ENCODE results near the gene TENT5A. TPM values are rescaled to one million over a fixed set of nuclear protein-coding genes. Genes with fewer than 3 reads are reported as not detected.
"Not testable (repeated sequence)": the region's sequence is repeated elsewhere in the genome, so short reads cannot be mapped to it uniquely, and the experiment has no call there.

TENT5A gene
- total RNA-seq, 1 experiment from 2014 or later = 0.03 TPM

DNA sequence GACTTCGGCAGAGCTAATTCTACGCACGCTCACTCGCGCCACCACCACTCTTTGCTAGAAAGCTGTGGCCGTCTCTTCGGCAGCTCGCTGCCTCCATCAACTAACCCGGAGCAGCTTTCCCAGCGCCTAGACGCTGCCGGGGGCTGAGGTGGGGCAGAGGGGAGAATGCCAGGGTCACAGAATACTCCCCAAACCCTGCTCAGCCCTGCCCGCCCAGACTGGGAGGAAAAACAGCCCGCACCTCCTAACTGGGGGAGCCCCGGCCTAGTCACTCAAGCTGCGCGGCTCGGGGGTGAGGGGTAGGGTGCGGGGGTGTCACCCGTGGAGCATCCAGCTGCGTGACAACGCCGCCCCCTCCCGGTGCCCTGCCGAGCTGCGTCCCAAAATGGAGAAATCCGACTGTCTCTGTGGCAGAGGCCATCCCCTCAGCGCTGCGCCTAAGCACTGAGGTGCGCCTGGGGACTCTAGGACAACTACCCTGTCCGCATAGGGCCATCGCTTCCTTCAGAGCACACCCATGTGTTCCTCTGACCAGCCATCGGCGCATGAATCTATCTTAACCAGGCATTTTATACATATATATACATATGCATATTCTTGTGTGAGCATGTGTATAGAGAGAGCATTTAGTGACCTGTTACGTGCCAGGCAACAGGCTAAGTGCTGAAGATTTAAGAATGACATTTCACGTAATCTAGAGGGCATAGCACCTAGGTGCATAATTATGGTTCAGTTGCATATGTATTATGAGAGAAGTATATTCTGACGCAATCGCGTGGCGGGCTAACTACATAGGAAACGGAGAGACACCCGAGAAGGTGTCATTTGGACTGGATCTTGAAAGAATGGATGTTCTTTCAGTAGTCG is 1.5 kb upstream of the TENT5A start:
- no peak for DNase-seq (ENCODE audit: low spot score)
- in situ Hi-C loops (cut with HindIII; ENCODE audit: low sequenced_read_pairs) = no loop called here

- peak; percentile 76 for DNase-seq (ENCODE audit: low spot score)
- in situ Hi-C loops (cut with HindIII; ENCODE audit: low sequenced_read_pairs) = no loop called here
Measured at GRCh38 chr6:81752921-81753710, 635 bp upstream of the TENT5A start.

DNA sequence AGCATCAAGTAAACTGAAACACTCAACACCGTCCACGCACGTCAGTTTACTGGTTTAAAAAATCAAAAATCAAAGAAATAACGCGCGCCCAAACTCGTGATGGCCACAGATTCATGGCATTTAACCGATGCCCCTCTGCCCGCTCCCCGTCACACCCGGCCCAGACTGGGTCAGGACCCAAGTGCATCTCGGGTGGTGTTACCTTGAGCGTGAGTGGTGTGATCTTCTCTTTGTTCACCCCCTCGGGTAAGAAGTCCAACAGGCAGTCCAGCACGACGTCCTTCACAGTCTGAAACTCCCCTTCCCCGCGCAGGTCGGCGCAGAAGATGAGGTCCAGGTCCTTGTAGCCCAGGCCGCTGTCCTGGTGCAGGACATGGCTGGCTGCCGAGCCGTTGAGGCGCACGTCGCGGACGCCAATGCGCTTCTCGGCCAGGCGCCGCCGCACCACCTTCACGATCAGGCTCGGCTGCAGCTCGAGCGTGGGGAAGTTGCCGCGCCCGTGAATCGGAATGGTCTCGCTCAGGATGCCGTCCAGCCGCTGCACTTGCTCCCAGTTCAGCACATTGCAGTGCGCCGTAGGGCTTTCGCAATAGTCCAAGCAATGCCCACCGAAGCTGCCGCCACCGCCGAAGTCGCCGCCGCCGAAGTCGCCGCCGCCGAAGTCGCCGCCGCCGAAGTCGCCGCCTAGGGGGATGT is 945 bp downstream of the TENT5A start:
- in situ Hi-C loops (cut with HindIII; ENCODE audit: low sequenced_read_pairs) = no loop called here
- peak; percentile 66 for DNase-seq (ENCODE audit: low spot score)

- in situ Hi-C loops (cut with HindIII; ENCODE audit: low sequenced_read_pairs) = no loop called here
- peak; percentile 65 for DNase-seq (ENCODE audit: low spot score)
Measured at GRCh38 chr6:81750681-81751387, 1.6 kb downstream of the TENT5A start.

DNA sequence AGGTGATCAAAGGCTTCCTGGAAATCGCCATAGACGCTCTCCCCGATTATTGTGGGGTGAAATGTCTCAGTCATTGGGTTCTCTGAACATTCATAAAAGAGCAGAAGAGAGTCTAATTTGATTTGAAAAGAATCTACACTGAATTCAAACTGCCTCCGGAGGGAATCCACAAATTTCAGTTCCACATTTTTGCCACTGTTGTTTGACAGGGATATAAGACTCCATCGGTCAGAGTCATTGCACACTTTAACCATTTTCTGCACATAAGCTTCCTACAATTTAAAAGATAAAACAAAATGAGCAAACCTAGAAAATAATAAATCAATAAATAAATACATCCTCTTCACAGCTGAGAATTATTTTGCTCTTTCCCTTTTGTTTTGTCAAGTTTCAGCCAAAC is 2.3 kb downstream of the TENT5A start:
- peak; percentile 54 for DNase-seq (ENCODE audit: low spot score)
- in situ Hi-C loops (cut with HindIII; ENCODE audit: low sequenced_read_pairs) = no loop called here

DNA sequence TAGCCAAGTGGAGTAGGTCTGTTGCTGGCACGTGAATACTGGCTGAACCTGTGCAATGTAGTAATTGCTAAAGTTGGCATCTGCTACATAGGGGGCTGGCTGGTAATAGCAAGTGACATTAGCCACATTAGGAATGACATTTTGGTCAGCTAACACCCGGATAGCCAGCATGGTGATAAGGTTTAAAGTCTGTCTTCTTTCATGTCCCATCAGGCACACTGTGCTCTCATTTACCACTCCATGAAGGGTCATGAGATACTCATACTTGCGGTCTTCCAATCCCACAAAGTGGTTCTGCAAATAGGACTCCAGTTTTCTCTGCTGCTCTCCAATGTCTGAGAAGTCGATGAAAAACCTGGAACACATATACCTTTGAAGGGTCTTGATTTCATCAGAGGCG is 2.8 kb downstream of the TENT5A start:
- DNase-seq (ENCODE audit: low spot score) = peak; percentile 67
- in situ Hi-C loops (cut with HindIII; ENCODE audit: low sequenced_read_pairs) = no loop called here

- peak; percentile 53 for DNase-seq (ENCODE audit: low spot score)
- in situ Hi-C loops (cut with HindIII; ENCODE audit: low sequenced_read_pairs) = no loop called here
Measured at GRCh38 chr6:81748994-81749393, 3.5 kb downstream of the TENT5A start.

GRCh38 chr6:81747327-81747726 is 5.2 kb downstream of the TENT5A start:
- peak; percentile 28 for DNase-seq (ENCODE audit: low spot score)
- in situ Hi-C loops (cut with HindIII; ENCODE audit: low sequenced_read_pairs) = no loop called here

DNA sequence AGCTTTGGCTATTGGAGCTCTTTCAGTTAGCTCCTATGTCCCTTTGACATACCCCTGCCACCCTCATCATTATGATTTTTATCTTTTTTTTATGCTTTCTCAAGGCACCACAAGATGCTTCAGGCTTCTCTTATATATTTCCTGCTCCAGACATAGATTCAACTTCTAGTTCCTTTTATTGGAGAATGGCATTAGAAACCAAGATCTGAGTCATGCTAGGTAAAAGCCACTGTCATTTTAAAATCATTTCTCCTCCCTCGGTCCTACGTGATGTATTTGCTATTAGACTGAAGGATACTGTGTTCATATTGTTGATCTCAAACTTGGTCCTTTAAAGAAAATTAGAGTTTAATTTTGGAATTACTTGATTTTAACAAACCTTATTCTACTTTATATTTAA is 8.3 kb downstream of the TENT5A start:
- in situ Hi-C loops (cut with HindIII; ENCODE audit: low sequenced_read_pairs) = no loop called here
- no peak for DNase-seq (ENCODE audit: low spot score)

- DNase-seq (ENCODE audit: low spot score) = no peak
- in situ Hi-C loops (cut with HindIII; ENCODE audit: low sequenced_read_pairs) = no loop called here
Measured at GRCh38 chr6:81743649-81744048, 8.8 kb downstream of the TENT5A start.

GRCh38 chr6:81741689-81742088 is 10.8 kb downstream of the TENT5A start:
- in situ Hi-C loops (cut with HindIII; ENCODE audit: low sequenced_read_pairs) = no loop called here
- DNase-seq (ENCODE audit: low spot score) = no peak

- DNase-seq (ENCODE audit: low spot score); in situ Hi-C loops (cut with HindIII; ENCODE audit: low sequenced_read_pairs): not testable (repeated sequence)
Measured at GRCh38 chr6:81740591-81740990, 11.9 kb downstream of the TENT5A start.

DNA sequence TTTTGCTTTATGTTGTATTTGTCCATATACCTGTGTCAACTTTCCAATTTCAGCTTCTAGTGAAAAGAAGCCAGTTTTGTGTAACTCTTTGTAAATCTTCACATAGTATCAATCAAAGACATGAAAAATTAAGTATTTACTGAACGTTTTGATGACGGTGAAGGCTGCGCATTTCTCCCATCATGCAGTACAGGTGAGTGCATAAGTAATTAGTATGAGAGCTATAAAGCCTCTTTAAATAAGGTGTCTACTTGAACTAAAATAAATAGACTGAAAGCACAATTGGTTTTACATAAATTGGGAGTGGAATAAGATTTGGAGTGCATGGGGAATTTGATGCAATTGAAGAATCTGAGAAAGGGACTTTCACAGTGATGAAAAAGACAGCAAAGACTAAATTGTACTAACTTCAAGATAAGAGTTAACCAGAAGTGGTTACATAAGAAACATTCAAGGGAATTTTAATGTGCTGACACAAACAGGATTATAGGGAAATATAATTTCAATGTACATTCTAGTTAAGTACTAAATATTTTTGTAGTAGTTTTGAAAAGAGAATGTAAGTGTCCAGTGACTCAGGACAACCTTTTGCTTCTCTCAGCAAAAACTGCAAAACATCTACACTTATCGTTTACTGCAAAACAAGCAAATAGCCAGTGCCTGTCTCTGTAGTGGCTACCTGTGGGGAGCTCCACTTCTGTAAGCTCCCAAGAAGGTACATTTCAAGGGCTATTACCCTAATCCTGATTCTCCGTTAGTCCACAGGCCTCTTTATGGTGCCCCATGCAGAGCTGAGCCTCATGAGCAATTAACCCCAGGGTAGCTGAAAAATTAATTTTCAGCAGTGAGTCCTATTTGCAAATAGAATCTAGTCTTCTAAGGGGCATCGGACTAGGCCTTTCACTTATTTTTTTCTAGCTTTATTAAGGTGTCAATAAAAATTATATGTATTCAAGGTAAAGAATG is 13.0 kb downstream of the TENT5A start:
- in situ Hi-C loops (cut with HindIII; ENCODE audit: low sequenced_read_pairs) = no loop called here
- DNase-seq (ENCODE audit: low spot score) = no peak

GRCh38 chr6:81736428-81736827 is 16.1 kb downstream of the TENT5A start:
- in situ Hi-C loops (cut with HindIII; ENCODE audit: low sequenced_read_pairs) = no loop called here
- DNase-seq (ENCODE audit: low spot score) = no peak

DNA sequence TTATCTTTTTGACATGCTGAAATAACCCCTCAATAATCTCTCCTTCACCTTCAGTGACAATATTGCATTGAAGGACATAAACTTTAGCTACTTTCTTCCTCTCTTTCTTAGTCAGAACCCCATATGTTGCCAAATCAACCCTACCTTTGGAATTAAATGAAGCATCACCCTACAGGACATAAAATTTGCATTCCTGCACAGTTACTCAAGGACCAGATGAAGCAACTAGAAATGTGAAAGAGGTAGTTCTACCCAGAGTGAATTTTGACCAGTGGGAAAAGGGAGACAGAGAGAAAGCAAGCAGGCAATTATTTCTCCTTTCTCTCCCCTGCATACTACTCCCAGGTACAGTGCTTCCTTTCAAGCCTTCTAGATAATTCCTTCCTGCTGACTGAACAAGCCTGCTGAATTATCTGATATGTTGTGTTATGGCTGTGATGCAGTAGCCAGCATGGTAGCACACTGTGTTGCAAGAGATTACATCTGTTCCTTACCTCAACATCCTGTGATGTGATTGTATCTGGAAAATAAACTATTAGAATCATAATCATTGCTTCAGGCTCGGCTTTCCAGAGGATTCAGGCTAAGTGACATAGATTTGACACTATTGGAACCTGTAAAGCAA is 16.6 kb downstream of the TENT5A start:
- in situ Hi-C loops (cut with HindIII; ENCODE audit: low sequenced_read_pairs) = no loop called here
- no peak for DNase-seq (ENCODE audit: low spot score)

DNA sequence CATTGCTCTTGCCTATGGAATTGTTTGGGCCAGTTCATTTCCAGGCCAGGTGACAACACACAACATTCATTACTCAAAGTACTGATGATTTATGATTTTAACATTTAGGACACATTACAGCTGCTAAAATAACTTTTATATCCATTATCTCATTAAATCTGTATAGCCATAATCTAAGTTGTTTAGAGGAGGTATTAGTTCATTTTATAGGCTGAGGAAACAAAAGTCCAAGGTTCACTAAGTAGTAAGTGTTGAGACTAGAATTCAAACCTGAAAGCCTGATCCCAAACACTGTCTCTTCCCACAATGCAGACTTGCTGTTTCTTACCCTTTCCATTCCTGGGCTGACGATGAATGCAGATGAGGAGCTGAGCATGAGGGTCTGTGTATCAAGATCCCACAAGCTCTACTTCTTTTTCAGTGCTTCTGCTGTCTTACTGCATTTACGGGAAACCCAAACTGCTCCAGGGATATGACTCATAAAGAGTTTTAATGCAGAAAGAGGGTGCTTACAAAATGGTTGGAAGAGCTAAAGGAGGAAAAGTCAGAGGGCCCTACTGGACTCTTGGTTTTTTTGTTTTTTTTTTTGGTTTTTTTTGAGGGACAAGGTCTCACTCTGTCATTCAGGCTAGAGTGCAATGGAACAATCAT is 17.9 kb downstream of the TENT5A start:
- no peak for DNase-seq (ENCODE audit: low spot score)
- in situ Hi-C loops (cut with HindIII; ENCODE audit: low sequenced_read_pairs) = no loop called here

DNA sequence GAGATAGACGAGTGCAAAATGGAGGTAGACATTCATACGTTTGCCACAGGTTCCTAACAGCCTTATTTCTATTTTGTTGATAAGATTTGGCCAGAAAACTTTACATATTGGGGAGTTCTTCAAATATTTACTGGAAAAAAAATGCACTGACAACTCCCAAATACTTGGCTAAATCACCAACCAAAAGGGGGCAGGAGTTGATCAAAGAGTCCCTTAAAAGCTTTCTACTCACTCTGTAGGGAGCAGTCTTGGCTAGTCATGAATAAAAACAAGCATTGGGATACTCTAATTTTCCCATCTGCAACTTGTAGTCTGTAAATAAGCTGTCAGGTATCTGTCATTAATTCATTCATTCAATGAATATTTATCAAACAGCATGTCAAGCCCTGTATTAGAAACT is 18.4 kb downstream of the TENT5A start:
- in situ Hi-C loops (cut with HindIII; ENCODE audit: low sequenced_read_pairs) = no loop called here
- DNase-seq (ENCODE audit: low spot score) = no peak
